GM23338 (cell line): ENCODE measurements around the gene GALK1. TPM values are rescaled to one million over a fixed set of nuclear protein-coding genes. Genes with fewer than 3 reads are reported as not detected.
"Not testable (repeated sequence)": the region's sequence is repeated elsewhere in the genome, so short reads cannot be mapped to it uniquely, and the experiment has no call there.

Source experiments
- ATAC-seq: fragments of 200-7000 bp; cut with Tn5 transposase; 3 replicates; pipeline ENCODE4 v1.9.1; 2020
- DNase-seq: peaks from one replicate; pipeline ENCODE4 v3.0.0-alpha.2; 2015; ENCODE audit warnings: low spot score
- H2AFZ ChIP-seq: fragments of 200-600 bp; sonication (generic); 2 replicates; pipeline ENCODE4 v1.8.0; 2016; ENCODE audit warnings: antibody characterized with exemption, mild to moderate bottlenecking, moderate library complexity
- H3F3A ChIP-seq: fragments of 200-600 bp; sonication (generic); replicated peaks from 2 replicates; pipeline ENCODE4 v1.8.0; 2017; ENCODE audit warnings: antibody characterized with exemption, mixed run types, low read depth
- H3K27ac ChIP-seq: fragments of 200-600 bp; sonication (generic); 2 replicates; pipeline ENCODE4 v1.6.1; 2016; ENCODE audit warnings: low read depth
- H3K27me3 ChIP-seq: fragments of 200-600 bp; sonication (generic); 2 replicates; pipeline ENCODE4 v1.8.0; 2016; ENCODE audit warnings: mild to moderate bottlenecking, mixed run types, moderate library complexity; ENCODE audit not compliant: insufficient read depth
- H3K36me3 ChIP-seq: fragments of 200-600 bp; sonication (generic); 2 replicates; pipeline ENCODE4 v1.8.0; 2016; ENCODE audit warnings: mild to moderate bottlenecking; ENCODE audit not compliant: insufficient read depth
- H3K4me1 ChIP-seq: fragments of 200-600 bp; sonication (generic); 2 replicates; pipeline ENCODE4 v1.8.0; 2016; ENCODE audit warnings: mild to moderate bottlenecking, moderate library complexity; ENCODE audit not compliant: insufficient read depth
- H3K4me2 ChIP-seq: fragments of 200-600 bp; sonication (generic); 2 replicates; pipeline ENCODE4 v1.7.1; 2017; ENCODE audit warnings: mixed run types
- H3K4me3 ChIP-seq: fragments of 200-600 bp; sonication (generic); 2 replicates; pipeline ENCODE4 v1.6.1; 2016; ENCODE audit warnings: mixed run types
- H3K79me2 ChIP-seq: fragments of 200-600 bp; sonication (generic); replicated peaks from 2 replicates; pipeline ENCODE4 v1.8.0; 2017; ENCODE audit warnings: mild to moderate bottlenecking; ENCODE audit not compliant: insufficient read depth
- H3K9me2 ChIP-seq: fragments of 200-600 bp; sonication (generic); 2 replicates; pipeline ENCODE4 v1.8.0; 2017; ENCODE audit not compliant: insufficient read depth
- H4K20me1 ChIP-seq: fragments of 200-600 bp; sonication (generic); replicated peaks from 2 replicates; pipeline ENCODE4 v1.8.0; 2017; ENCODE audit warnings: mild to moderate bottlenecking; ENCODE audit not compliant: insufficient read depth
- H3K27ac Mint-ChIP-seq: 2 replicates; pipeline ENCODE4 v1.8.0; 2020; ENCODE audit warnings: inconsistent platforms, mild to moderate bottlenecking, moderate library complexity, mixed read lengths
- H3K27me3 Mint-ChIP-seq: 3 replicates; pipeline ENCODE4 v1.8.0; 2022; ENCODE audit warnings: low read depth, mild to moderate bottlenecking, moderate library complexity, mixed read lengths, inconsistent platforms; ENCODE audit not compliant: insufficient read depth, poor library complexity
- H3K36me3 Mint-ChIP-seq: 3 replicates; pipeline ENCODE4 v1.8.0; 2021; ENCODE audit warnings: low read depth, mild to moderate bottlenecking, inconsistent platforms, moderate library complexity, mixed read lengths
- H3K4me1 Mint-ChIP-seq: 3 replicates; pipeline ENCODE4 v1.8.0; 2020; ENCODE audit warnings: mild to moderate bottlenecking, inconsistent platforms, mixed read lengths
- H3K4me3 Mint-ChIP-seq: 3 replicates; pipeline ENCODE4 v1.8.0; 2021; ENCODE audit warnings: moderate library complexity, mild to moderate bottlenecking, inconsistent platforms, mixed read lengths
- H3K9me3 Mint-ChIP-seq: 3 replicates; pipeline ENCODE4 v1.8.0; 2020; ENCODE audit warnings: moderate library complexity, mild to moderate bottlenecking, inconsistent platforms, mixed read lengths
- NANOG ChIP-seq: IDR thresholded peaks from 2 replicates; pipeline ENCODE4 v1.6.1; 2016; ENCODE audit warnings: antibody characterized with exemption, borderline replicate concordance
- POLR2AphosphoS5 ChIP-seq: IDR thresholded peaks from 2 replicates; pipeline ENCODE4 v1.6.1; 2016; ENCODE audit warnings: antibody characterized with exemption, low read depth
- STAT1 ChIP-seq: IDR thresholded peaks from one replicate; pipeline ENCODE4 v1.6.1; 2016; ENCODE audit warnings: antibody characterized with exemption; ENCODE audit not compliant: unreplicated experiment
- ZNF114 ChIP-seq: fragments of 250-450 bp; sonication (Bioruptor Pico); IDR thresholded peaks from 2 replicates; pipeline ENCODE4 v1.5.0; 2020; ENCODE audit warnings: mild to moderate bottlenecking, moderate library complexity
- polyA plus RNA-seq: library from polyadenylated mRNA; unstranded; fragments of >200 nt; fragmentation: Nextera tagmentation; extraction: Ambion mirVana; gene quantifications from 2 replicates; pipeline ENCODE4 v1.2.1, GENCODE V29; 2016
- total RNA-seq: library from RNA; depleted of rRNA; stranded (reverse); fragments of >200 nt; shearing (Covaris generic); gene quantifications from 2 replicates; pipeline ENCODE4 v1.2.3, GENCODE V29; 2014
- TF ChIP-seq, protein P1 (sequence below): fragments of 250-450 bp; sonication (Bioruptor Pico); IDR thresholded peaks from 2 replicates; pipeline ENCODE4 v1.5.0; 2020; ENCODE audit warnings: mild to moderate bottlenecking, moderate library complexity
- TF ChIP-seq, protein P2 (sequence below): IDR thresholded peaks from 2 replicates; pipeline ENCODE4 v1.6.1; 2016; ENCODE audit warnings: antibody characterized with exemption

GALK1 gene
- total and polyA plus RNA-seq, 2 experiments from 2014 or later = 30.5 to 31.7 TPM

- H3K4me1 Mint-ChIP-seq, H3K27me3 Mint-ChIP-seq, H3K27me3 ChIP-seq, H3K27ac ChIP-seq, H3K36me3 ChIP-seq, H4K20me1 ChIP-seq, H3K9me3 Mint-ChIP-seq, H3K27ac Mint-ChIP-seq, H3K9me2 ChIP-seq, H3K4me3 Mint-ChIP-seq, H3K4me1 ChIP-seq, H2AFZ ChIP-seq, H3K4me2 ChIP-seq, H3K4me3 ChIP-seq, DNase-seq, H3F3A ChIP-seq, ATAC-seq: not testable (repeated sequence)
- H3K36me3 Mint-ChIP-seq = peaks cover 22% of the 10 kb centered on the region
- peaks cover 12% of the 10 kb centered on the region for H3K79me2 ChIP-seq
Observed at GRCh38 chr17:75810756-75811155, 45.8 kb upstream of the GALK1 start.

- no peak overlapping the region for H2AFZ ChIP-seq
- Mint-ChIP-seq H3K4me1 (no peaks in the 10 kb centered on the region), H3K4me3 (no peak overlapping the region), H3K9me3 (no peaks in the 10 kb centered on the region; the same call in 2 of the 3 replicates), H3K27me3 (peaks cover 12% of the 10 kb centered on the region), H3K36me3 (peaks cover 22% of the 10 kb centered on the region), H3K27ac (no peak overlapping the region)
- peaks cover 17% of the 10 kb centered on the region for H3K79me2 ChIP-seq
- H3K27ac ChIP-seq = no peak overlapping the region
- H4K20me1 ChIP-seq = peaks cover 5% of the 10 kb centered on the region
- DNase-seq = no peak
- no peak for ATAC-seq
- no peaks in the 10 kb centered on the region for H3K36me3 ChIP-seq
- TF ChIP-seq ZNF114 (CRISPR knock-in tag) = no peak
- TF ChIP-seq, protein P1, sequence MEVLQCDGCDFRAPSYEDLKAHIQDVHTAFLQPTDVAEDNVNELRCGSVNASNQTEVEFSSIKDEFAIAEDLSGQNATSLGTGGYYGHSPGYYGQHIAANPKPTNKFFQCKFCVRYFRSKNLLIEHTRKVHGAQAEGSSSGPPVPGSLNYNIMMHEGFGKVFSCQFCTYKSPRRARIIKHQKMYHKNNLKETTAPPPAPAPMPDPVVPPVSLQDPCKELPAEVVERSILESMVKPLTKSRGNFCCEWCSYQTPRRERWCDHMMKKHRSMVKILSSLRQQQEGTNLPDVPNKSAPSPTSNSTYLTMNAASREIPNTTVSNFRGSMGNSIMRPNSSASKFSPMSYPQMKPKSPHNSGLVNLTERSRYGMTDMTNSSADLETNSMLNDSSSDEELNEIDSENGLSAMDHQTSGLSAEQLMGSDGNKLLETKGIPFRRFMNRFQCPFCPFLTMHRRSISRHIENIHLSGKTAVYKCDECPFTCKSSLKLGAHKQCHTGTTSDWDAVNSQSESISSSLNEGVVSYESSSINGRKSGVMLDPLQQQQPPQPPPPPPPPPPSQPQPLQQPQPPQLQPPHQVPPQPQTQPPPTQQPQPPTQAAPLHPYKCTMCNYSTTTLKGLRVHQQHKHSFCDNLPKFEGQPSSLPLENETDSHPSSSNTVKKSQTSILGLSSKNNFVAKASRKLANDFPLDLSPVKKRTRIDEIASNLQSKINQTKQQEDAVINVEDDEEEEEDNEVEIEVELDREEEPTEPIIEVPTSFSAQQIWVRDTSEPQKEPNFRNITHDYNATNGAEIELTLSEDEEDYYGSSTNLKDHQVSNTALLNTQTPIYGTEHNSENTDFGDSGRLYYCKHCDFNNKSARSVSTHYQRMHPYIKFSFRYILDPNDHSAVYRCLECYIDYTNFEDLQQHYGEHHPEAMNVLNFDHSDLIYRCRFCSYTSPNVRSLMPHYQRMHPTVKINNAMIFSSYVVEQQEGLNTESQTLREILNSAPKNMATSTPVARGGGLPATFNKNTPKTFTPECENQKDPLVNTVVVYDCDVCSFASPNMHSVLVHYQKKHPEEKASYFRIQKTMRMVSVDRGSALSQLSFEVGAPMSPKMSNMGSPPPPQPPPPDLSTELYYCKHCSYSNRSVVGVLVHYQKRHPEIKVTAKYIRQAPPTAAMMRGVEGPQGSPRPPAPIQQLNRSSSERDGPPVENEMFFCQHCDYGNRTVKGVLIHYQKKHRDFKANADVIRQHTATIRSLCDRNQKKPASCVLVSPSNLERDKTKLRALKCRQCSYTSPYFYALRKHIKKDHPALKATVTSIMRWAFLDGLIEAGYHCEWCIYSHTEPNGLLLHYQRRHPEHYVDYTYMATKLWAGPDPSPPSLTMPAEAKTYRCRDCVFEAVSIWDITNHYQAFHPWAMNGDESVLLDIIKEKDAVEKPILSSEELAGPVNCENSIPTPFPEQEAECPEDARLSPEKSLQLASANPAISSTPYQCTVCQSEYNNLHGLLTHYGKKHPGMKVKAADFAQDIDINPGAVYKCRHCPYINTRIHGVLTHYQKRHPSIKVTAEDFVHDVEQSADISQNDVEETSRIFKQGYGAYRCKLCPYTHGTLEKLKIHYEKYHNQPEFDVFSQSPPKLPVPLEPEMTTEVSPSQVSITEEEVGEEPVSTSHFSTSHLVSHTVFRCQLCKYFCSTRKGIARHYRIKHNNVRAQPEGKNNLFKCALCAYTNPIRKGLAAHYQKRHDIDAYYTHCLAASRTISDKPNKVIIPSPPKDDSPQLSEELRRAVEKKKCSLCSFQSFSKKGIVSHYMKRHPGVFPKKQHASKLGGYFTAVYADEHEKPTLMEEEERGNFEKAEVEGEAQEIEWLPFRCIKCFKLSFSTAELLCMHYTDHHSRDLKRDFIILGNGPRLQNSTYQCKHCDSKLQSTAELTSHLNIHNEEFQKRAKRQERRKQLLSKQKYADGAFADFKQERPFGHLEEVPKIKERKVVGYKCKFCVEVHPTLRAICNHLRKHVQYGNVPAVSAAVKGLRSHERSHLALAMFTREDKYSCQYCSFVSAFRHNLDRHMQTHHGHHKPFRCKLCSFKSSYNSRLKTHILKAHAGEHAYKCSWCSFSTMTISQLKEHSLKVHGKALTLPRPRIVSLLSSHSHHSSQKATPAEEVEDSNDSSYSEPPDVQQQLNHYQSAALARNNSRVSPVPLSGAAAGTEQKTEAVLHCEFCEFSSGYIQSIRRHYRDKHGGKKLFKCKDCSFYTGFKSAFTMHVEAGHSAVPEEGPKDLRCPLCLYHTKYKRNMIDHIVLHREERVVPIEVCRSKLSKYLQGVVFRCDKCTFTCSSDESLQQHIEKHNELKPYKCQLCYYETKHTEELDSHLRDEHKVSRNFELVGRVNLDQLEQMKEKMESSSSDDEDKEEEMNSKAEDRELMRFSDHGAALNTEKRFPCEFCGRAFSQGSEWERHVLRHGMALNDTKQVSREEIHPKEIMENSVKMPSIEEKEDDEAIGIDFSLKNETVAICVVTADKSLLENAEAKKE (CRISPR knock-in tag) = no peak
- TF ChIP-seq, protein P2, sequence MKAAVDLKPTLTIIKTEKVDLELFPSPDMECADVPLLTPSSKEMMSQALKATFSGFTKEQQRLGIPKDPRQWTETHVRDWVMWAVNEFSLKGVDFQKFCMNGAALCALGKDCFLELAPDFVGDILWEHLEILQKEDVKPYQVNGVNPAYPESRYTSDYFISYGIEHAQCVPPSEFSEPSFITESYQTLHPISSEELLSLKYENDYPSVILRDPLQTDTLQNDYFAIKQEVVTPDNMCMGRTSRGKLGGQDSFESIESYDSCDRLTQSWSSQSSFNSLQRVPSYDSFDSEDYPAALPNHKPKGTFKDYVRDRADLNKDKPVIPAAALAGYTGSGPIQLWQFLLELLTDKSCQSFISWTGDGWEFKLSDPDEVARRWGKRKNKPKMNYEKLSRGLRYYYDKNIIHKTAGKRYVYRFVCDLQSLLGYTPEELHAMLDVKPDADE = no peak
- TF ChIP-seq STAT1 = no peak
- TF ChIP-seq NANOG = no peak
- no peak for TF ChIP-seq POLR2AphosphoS5
- H3K9me2 ChIP-seq = no peaks in the 10 kb centered on the region
- no peak overlapping the region for H3K4me3 ChIP-seq
- no peak overlapping the region for H3K4me2 ChIP-seq
- no peaks in the 10 kb centered on the region for H3K27me3 ChIP-seq
- no peaks in the 10 kb centered on the region; the same call in 1 of the 2 replicates for H3F3A ChIP-seq
- no peaks in the 10 kb centered on the region for H3K4me1 ChIP-seq
Observed at GRCh38 chr17:75810216-75810615, 45.2 kb upstream of the GALK1 start.
